OCI-LY3 (cell line): Measurements from ENCODE around the gene SMIM36.
A peak's percentile ranks its signal among the peaks of the same experiment; 100 is the strongest.

Experiments
- H2AFZ ChIP-seq: fragments of 200-600, 300-600 bp; shearing (Covaris generic); 2 replicates; pipeline ENCODE4 v1.6.0; 2014; ENCODE audit warnings: antibody characterized with exemption, low read depth, low read length
- H3K27ac ChIP-seq: fragments of 200-600, 300-600 bp; sonication (generic); 2 replicates; pipeline ENCODE4 v1.5.1; 2014; ENCODE audit warnings: mild to moderate bottlenecking, low read length, moderate library complexity, mixed read lengths
- H3K27me3 ChIP-seq: fragments of 200-600, 300-600 bp; sonication (generic); 2 replicates; pipeline ENCODE4 v1.6.1; 2014; ENCODE audit warnings: low read depth, low read length, mixed read lengths
- H3K36me3 ChIP-seq: fragments of 200-600, 300-600 bp; sonication (generic); replicated peaks from 2 replicates; pipeline ENCODE3; 2014; ENCODE audit warnings: low read depth, low read length, mixed read lengths
- H3K4me1 ChIP-seq: fragments of 300-600, 200-600 bp; sonication (generic); 2 replicates; pipeline ENCODE4 v1.6.1; 2014; ENCODE audit warnings: low read length, mixed read lengths
- H3K4me2 ChIP-seq: fragments of 200-600, 300-600 bp; sonication (generic); 2 replicates; pipeline ENCODE4 v1.6.1; 2014; ENCODE audit warnings: low read length, mixed read lengths
- H3K4me3 ChIP-seq: fragments of 300-600, 200-600 bp; sonication (generic); 2 replicates; pipeline ENCODE4 v1.5.1; 2014; ENCODE audit warnings: antibody characterized with exemption, mild to moderate bottlenecking, low read length, moderate library complexity
- H3K79me2 ChIP-seq: fragments of 300-600, 200-600 bp; shearing (Covaris generic); 2 replicates; pipeline ENCODE4 v1.6.1; 2014; ENCODE audit warnings: mild to moderate bottlenecking, low read length, mixed read lengths
- H3K9ac ChIP-seq: fragments of 300-600, 200-600 bp; shearing (Covaris generic); 2 replicates; pipeline ENCODE4 v1.6.0; 2014; ENCODE audit warnings: mild to moderate bottlenecking, low read length, moderate library complexity
- H3K9me3 ChIP-seq: fragments of 200-600, 300-600 bp; shearing (Covaris generic); 2 replicates; pipeline ENCODE4 v1.6.1; 2014; ENCODE audit warnings: low read length, mixed read lengths; ENCODE audit not compliant: insufficient read depth
- H4K20me1 ChIP-seq: fragments of 200-600, 300-600 bp; sonication (generic); 2 replicates; pipeline ENCODE4 v1.6.1; 2016; ENCODE audit warnings: low read length, mixed read lengths; ENCODE audit not compliant: insufficient read depth
- EZH2phosphoT487 ChIP-seq: fragments of 200-600 bp; shearing (Covaris generic); IDR thresholded peaks from 2 replicates; pipeline ENCODE4 v1.6.1; 2018; ENCODE audit warnings: antibody characterized with exemption, mixed run types, low read depth
- TF ChIP-seq, protein P1 (sequence below): fragments of 200-600, 300-600 bp; sonication (generic); IDR thresholded peaks from 2 replicates; pipeline ENCODE4 v1.5.1; 2014; ENCODE audit warnings: antibody characterized with exemption, low read length, low read depth

Gene SMIM36

GRCh38 chr17:55510986-55511721 lies at the start of gene SMIM36:
Gene SMIM36, minus strand, starts transcription at chr17:55511452.
- no peak within 1 kb of the TSS for H3K27ac ChIP-seq
- no peaks in the 10 kb centered on the region for H3K36me3 ChIP-seq
- no peaks in the 10 kb centered on the region for H4K20me1 ChIP-seq
- H3K4me2 ChIP-seq: peak within 1 kb of the TSS; percentile 17
- H2AFZ ChIP-seq: peak within 1 kb of the TSS; percentile 20; the same call in 1 of the 2 replicates
- no peak within 1 kb of the TSS for H3K9ac ChIP-seq
- H3K27me3 ChIP-seq: no peaks in the 10 kb centered on the region
- H3K79me2 ChIP-seq: no peaks in the 10 kb centered on the region
- no peaks in the 10 kb centered on the region for H3K9me3 ChIP-seq
- peaks cover 18% of the 10 kb centered on the region for H3K4me1 ChIP-seq
- no peak within 1 kb of the TSS for H3K4me3 ChIP-seq
- TF ChIP-seq, protein P1, sequence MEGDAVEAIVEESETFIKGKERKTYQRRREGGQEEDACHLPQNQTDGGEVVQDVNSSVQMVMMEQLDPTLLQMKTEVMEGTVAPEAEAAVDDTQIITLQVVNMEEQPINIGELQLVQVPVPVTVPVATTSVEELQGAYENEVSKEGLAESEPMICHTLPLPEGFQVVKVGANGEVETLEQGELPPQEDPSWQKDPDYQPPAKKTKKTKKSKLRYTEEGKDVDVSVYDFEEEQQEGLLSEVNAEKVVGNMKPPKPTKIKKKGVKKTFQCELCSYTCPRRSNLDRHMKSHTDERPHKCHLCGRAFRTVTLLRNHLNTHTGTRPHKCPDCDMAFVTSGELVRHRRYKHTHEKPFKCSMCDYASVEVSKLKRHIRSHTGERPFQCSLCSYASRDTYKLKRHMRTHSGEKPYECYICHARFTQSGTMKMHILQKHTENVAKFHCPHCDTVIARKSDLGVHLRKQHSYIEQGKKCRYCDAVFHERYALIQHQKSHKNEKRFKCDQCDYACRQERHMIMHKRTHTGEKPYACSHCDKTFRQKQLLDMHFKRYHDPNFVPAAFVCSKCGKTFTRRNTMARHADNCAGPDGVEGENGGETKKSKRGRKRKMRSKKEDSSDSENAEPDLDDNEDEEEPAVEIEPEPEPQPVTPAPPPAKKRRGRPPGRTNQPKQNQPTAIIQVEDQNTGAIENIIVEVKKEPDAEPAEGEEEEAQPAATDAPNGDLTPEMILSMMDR: no peak

GRCh38 chr17:55555772-55556171 lies 44.5 kb upstream of the SMIM36 start:
- Histone ChIP-seq H2AFZ (no peak overlapping the region), H3K4me3 (no peak overlapping the region), H3K79me2 (no peaks in the 10 kb centered on the region), H3K27me3 (peaks cover 14% of the 10 kb centered on the region), H3K4me2 (no peak overlapping the region), H3K4me1 (no peaks in the 10 kb centered on the region), H3K9ac (no peak overlapping the region), H3K27ac (no peak overlapping the region), H3K36me3 (no peaks in the 10 kb centered on the region), H3K9me3 (no peaks in the 10 kb centered on the region), H4K20me1 (no peaks in the 10 kb centered on the region)
- TF ChIP-seq EZH2phosphoT487: no peak
- TF ChIP-seq, protein P1: no peak

DNA sequence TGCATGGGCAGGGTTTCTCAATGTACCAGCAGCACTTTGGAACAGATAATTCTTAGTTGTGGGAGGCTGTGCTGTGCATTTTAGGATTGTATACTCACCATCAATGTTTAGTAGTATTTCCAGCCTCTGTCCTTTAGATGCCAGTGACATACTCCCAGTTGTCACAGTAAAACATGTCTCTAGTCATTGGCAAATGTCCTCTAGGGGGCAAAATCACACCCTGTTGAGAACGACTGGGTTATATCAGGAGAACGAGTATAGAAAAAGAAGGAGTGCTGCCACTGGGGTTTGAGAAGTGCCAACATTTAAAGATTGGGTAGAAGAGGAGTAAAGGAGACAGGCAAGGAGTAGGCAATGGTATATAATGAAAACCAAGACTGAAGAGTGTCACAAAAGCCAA lies 37.9 kb upstream of the SMIM36 start:
- TF ChIP-seq, protein P1: peak; percentile 93
- no peak for TF ChIP-seq EZH2phosphoT487
- peaks cover 34% of the 10 kb centered on the region for H3K27me3 ChIP-seq
- H3K4me1 ChIP-seq: peaks cover 4% of the 10 kb centered on the region
- H3K79me2 ChIP-seq: no peaks in the 10 kb centered on the region
- H4K20me1 ChIP-seq: no peaks in the 10 kb centered on the region
- H3K4me2 ChIP-seq: peak overlapping the region; percentile 31
- no peak overlapping the region for H3K27ac ChIP-seq
- H3K4me3 ChIP-seq: no peak overlapping the region
- H3K9ac ChIP-seq: no peak overlapping the region
- no peaks in the 10 kb centered on the region for H3K9me3 ChIP-seq
- H2AFZ ChIP-seq: 0 out of 2 replicates have a peak overlapping the region, but pooled peaks have one; percentile 44
- no peaks in the 10 kb centered on the region for H3K36me3 ChIP-seq

- no peak overlapping the region for H3K4me3 ChIP-seq
- no peak overlapping the region for H3K4me2 ChIP-seq
- H3K27me3 ChIP-seq: peaks cover 33% of the 10 kb centered on the region
- no peaks in the 10 kb centered on the region for H3K36me3 ChIP-seq
- no peaks in the 10 kb centered on the region for H3K79me2 ChIP-seq
- no peaks in the 10 kb centered on the region for H4K20me1 ChIP-seq
- no peaks in the 10 kb centered on the region for H3K9me3 ChIP-seq
- H3K9ac ChIP-seq: no peak overlapping the region
- no peak overlapping the region for H2AFZ ChIP-seq
- H3K4me1 ChIP-seq: peaks cover 4% of the 10 kb centered on the region
- H3K27ac ChIP-seq: no peak overlapping the region
- TF ChIP-seq EZH2phosphoT487: no peak
- TF ChIP-seq, protein P1: no peak
These were observed 35.9 kb upstream of the SMIM36 start for GRCh38 chr17:55546991-55547664.
